Keratinocyte (primary cell): ENCODE results near the gene ZNF780B. TPM values are rescaled to one million over a fixed set of nuclear protein-coding genes. Genes with fewer than 3 reads are reported as not detected.

Experiments used
- DNase-seq: peaks from one replicate; pipeline ENCODE4 v3.0.0-alpha.2; 2011; ENCODE audit warnings: low read depth, missing footprints, low spot score
- FAIRE-seq: peaks from 2 replicates; lab custom pipeline; 2011; peaks lifted over from hg19 to GRCh38; lab: Jason Lieb, UNC
- H2AFZ ChIP-seq: 2 replicates; pipeline ENCODE4 v1.6.0; 2012; ENCODE audit warnings: low read length, control low read depth, inconsistent platforms; ENCODE audit not compliant: control insufficient read depth
- H3K27ac ChIP-seq: 2 replicates; pipeline ENCODE4 v1.5.1; 2011; ENCODE audit warnings: low read length; ENCODE audit not compliant: control insufficient read depth, insufficient read depth
- H3K27me3 ChIP-seq: 3 replicates; pipeline ENCODE4 v1.6.0; 2011; ENCODE audit warnings: low read length; ENCODE audit not compliant: control insufficient read depth, insufficient read depth; ENCODE audit errors: extremely low read depth
- H3K36me3 ChIP-seq, 2 experiments: 2 replicates in 1 of 2; 3 replicates in 1 of 2; pipeline ENCODE4 v1.5.1; 2011; ENCODE audit warnings: low read length in 2 of 2, mild to moderate bottlenecking in 1 of 2; ENCODE audit not compliant: control insufficient read depth in 2 of 2, insufficient read depth in 2 of 2; ENCODE audit errors: extremely low read depth in 1 of 2
- H3K4me1 ChIP-seq: 3 replicates; pipeline ENCODE4 v1.5.1; 2011; ENCODE audit warnings: low read length; ENCODE audit not compliant: control insufficient read depth, insufficient read depth; ENCODE audit errors: extremely low read depth
- H3K4me2 ChIP-seq: 3 replicates; pipeline ENCODE4 v1.6.0; 2011; ENCODE audit warnings: low read depth, low read length; ENCODE audit not compliant: control insufficient read depth, insufficient read depth; ENCODE audit errors: extremely low read depth
- H3K4me3 ChIP-seq, 3 experiments: fragments of 200-600 bp in 1 of 3; sonication (generic) in 1 of 3; 2 replicates in 2 of 3; 3 replicates in 1 of 3; pipeline ENCODE4 v1.5.1; 2011 to 2016; ENCODE audit warnings: low read length in 3 of 3, mild to moderate bottlenecking in 3 of 3, control low read depth in 2 of 3, inconsistent platforms in 1 of 3, low read depth in 1 of 3, mixed read lengths in 1 of 3, mixed run types in 1 of 3, moderate library complexity in 1 of 3; ENCODE audit not compliant: control insufficient read depth in 2 of 3, insufficient read depth in 2 of 3; ENCODE audit errors: extremely low read depth in 1 of 3
- H3K79me2 ChIP-seq: 2 replicates; pipeline ENCODE4 v1.6.0; 2012; ENCODE audit warnings: low read length; ENCODE audit not compliant: control insufficient read depth, insufficient read depth
- H3K9ac ChIP-seq: 3 replicates; pipeline ENCODE4 v1.6.0; 2011; ENCODE audit warnings: low read length; ENCODE audit not compliant: control insufficient read depth, insufficient read depth; ENCODE audit errors: extremely low read depth
- H3K9me1 ChIP-seq: 3 replicates; pipeline ENCODE4 v1.6.0; 2011; ENCODE audit warnings: low read length; ENCODE audit not compliant: control insufficient read depth, insufficient read depth; ENCODE audit errors: extremely low read depth
- H3K9me3 ChIP-seq: 2 replicates; pipeline ENCODE4 v1.5.1; 2012; ENCODE audit warnings: low read depth, low read length; ENCODE audit not compliant: control insufficient read depth
- H4K20me1 ChIP-seq: 3 replicates; pipeline ENCODE4 v1.6.0; 2011; ENCODE audit warnings: low read length; ENCODE audit not compliant: control insufficient read depth, insufficient read depth; ENCODE audit errors: extremely low read depth
- CTCF ChIP-seq, 3 experiments: IDR thresholded peaks in 1 of 3; conservative IDR thresholded peaks in 1 of 3; optimal IDR thresholded peaks in 1 of 3; 2 replicates in 2 of 3; 3 replicates in 1 of 3; pipeline versions ENCODE3 to v1.5.1; 2011; ENCODE audit warnings: low read length in 3 of 3, mild to moderate bottlenecking in 3 of 3, moderate library complexity in 2 of 3, control low read depth in 1 of 3, inconsistent platforms in 1 of 3; ENCODE audit not compliant: insufficient read depth in 2 of 3; ENCODE audit errors: extremely low read depth in 1 of 3
- EZH2 ChIP-seq: IDR thresholded peaks from one replicate; pipeline ENCODE4 v1.6.1; 2012; ENCODE audit warnings: inconsistent platforms, mild to moderate bottlenecking, low read length, moderate library complexity
- dilution Hi-C: fragments of 300-500 bp; cut with MboI; formaldehyde crosslinking; loops from one replicate; pipeline ENCODE4 v1.7.0; 2020; ENCODE audit warnings: low sequenced_read_pairs; ENCODE audit not compliant: extremely low pct_ligation_motif_present
- polyA plus RNA-seq, 5 experiments: library from polyadenylated mRNA; depleted of rRNA in 3 of 5; stranded (reverse) in 3 of 5; stranded (forward) in 1 of 5; unstranded in 1 of 5; fragments of >200 nt; gene quantifications; 1 replicate in 1 of 5; 2 replicates in 3 of 5; 3 replicates in 1 of 5; pipeline versions ENCODE4 v1.2.1 to v1.2.3, GENCODE V29; 2011 to 2012; ENCODE audit warnings: missing spikeins in 2 of 5, low read depth in 1 of 5, low replicate concordance in 1 of 5

ZNF780B gene
- polyA plus RNA-seq, 1 donor (not counting 4 experiments of a cell fraction or from before 2014, with no cell fraction given), result 8.3 TPM

- Histone ChIP-seq H3K27me3 (no peaks in the 10 kb centered on the region), H4K20me1 (no peaks in the 10 kb centered on the region), H3K9ac (no peak overlapping the region), H2AFZ (no peak overlapping the region), H3K27ac (no peak overlapping the region), H3K79me2 (no peaks in the 10 kb centered on the region), H3K4me2 (no peak overlapping the region), H3K4me1 (no peaks in the 10 kb centered on the region), H3K9me3 (peaks cover 6% of the 10 kb centered on the region), H3K36me3 (no peaks in the 10 kb centered on the region), H3K4me3 (no peak overlapping the region), H3K9me1 (no peaks in the 10 kb centered on the region)
- TF ChIP-seq EZH2 (no peak), CTCF (optimal IDR thresholded peaks at IDR 0.05 in 1 of 3, IDR thresholded peaks at IDR 0.05 in 1 of 3, conservative IDR thresholded peaks at IDR 0.05 in 1 of 3; ENCODE audit: extremely low read depth in 1 of 3, insufficient read depth in 2 of 3, low read length in 3 of 3) (no peak)
- dilution Hi-C loops, result no loop called here
- no peak for FAIRE-seq
- no peak for DNase-seq
These were observed 32.1 kb downstream of the ZNF780B start for GRCh38 chr19:40023969-40024368.

GRCh38 chr19:40013991-40014390 is 42.0 kb downstream of the ZNF780B start:
- no peak overlapping the region for H3K9ac ChIP-seq
- no peak overlapping the region for H2AFZ ChIP-seq
- H3K9me3 ChIP-seq, result peaks cover 17% of the 10 kb centered on the region
- H3K9me1 ChIP-seq, result no peaks in the 10 kb centered on the region
- dilution Hi-C loops, result no loop called here
- no peaks in the 10 kb centered on the region for H4K20me1 ChIP-seq
- no peaks in the 10 kb centered on the region for H3K4me1 ChIP-seq
- H3K27ac ChIP-seq, result no peak overlapping the region
- no peak overlapping the region for H3K4me2 ChIP-seq
- no peaks in the 10 kb centered on the region for H3K79me2 ChIP-seq
- H3K27me3 ChIP-seq, result no peaks in the 10 kb centered on the region
- H3K4me3 ChIP-seq, result no peak overlapping the region
- DNase-seq (no peak), FAIRE-seq (no peak)
- H3K36me3 ChIP-seq, result no peaks in the 10 kb centered on the region
- TF ChIP-seq CTCF (optimal IDR thresholded peaks at IDR 0.05 in 1 of 3, IDR thresholded peaks at IDR 0.05 in 1 of 3, conservative IDR thresholded peaks at IDR 0.05 in 1 of 3; ENCODE audit: extremely low read depth in 1 of 3, insufficient read depth in 2 of 3, low read length in 3 of 3) (no peak), EZH2 (no peak)
